Endothelial cell of umbilical vein (primary cell): ENCODE results near the gene EMP3. TPM values are rescaled to one million over a fixed set of nuclear protein-coding genes. Genes with fewer than 3 reads are reported as not detected.

ENCODE experiments used
- BruUV-seq: library from RNA; stranded (reverse); fragments of 400-500 nt; replicated peaks from 2 replicates; lab custom pipeline; 2021; lab: Mats Ljungman, UMichigan
- CTCF ChIA-PET: fragments of 300-600, 350-600 bp; sonication (Branson Sonifier 250); formaldehyde crosslinking; loops from one replicate; lab custom pipeline; 2021; ENCODE audit warnings: antibody characterized with exemption, inconsistent platforms; lab: Charles Lee
- POLR2A ChIA-PET: fragments of 300-600, 350-600 bp; sonication (Branson Sonifier 250); formaldehyde crosslinking; loops from one replicate; lab custom pipeline; 2021; ENCODE audit warnings: antibody characterized with exemption, inconsistent platforms; lab: Charles Lee
- DNase-seq: peaks from one replicate; pipeline ENCODE4 v3.0.0-alpha.2; 2011; ENCODE audit warnings: low read depth, low spot score
- FAIRE-seq: peaks from 2 replicates; lab custom pipeline; 2011; peaks lifted over from hg19 to GRCh38; lab: Jason Lieb, UNC
- H2AFZ ChIP-seq: 2 replicates; pipeline ENCODE4 v1.6.0; 2012; ENCODE audit warnings: low read depth, low read length, control low read depth, inconsistent platforms
- H3K27ac ChIP-seq: 2 replicates; pipeline ENCODE4 v1.5.1; 2011; ENCODE audit warnings: low read depth, mild to moderate bottlenecking, control low read depth, low read length, moderate library complexity; ENCODE audit not compliant: insufficient read depth
- H3K27me3 ChIP-seq, 2 experiments: 2 replicates each; pipeline versions ENCODE4 v1.6.0 to v1.6.1; 2011; ENCODE audit warnings: low read length in 2 of 2, mixed read lengths in 1 of 2; ENCODE audit not compliant: control insufficient read depth in 2 of 2, insufficient read depth in 2 of 2
- H3K36me3 ChIP-seq, 2 experiments: 2 replicates in 1 of 2; 3 replicates in 1 of 2; pipeline ENCODE4 v1.5.1; 2011; ENCODE audit warnings: low read length in 2 of 2, mild to moderate bottlenecking in 1 of 2, moderate library complexity in 1 of 2; ENCODE audit not compliant: control insufficient read depth in 2 of 2, insufficient read depth in 2 of 2; ENCODE audit errors: extremely low read depth in 1 of 2
- H3K4me1 ChIP-seq: 3 replicates; pipeline ENCODE4 v1.5.1; 2011; ENCODE audit warnings: mild to moderate bottlenecking, low read length; ENCODE audit not compliant: control insufficient read depth, insufficient read depth; ENCODE audit errors: extremely low read depth
- H3K4me2 ChIP-seq: 2 replicates; pipeline ENCODE4 v1.6.1; 2011; ENCODE audit warnings: low read length, control low read depth, mixed read lengths; ENCODE audit not compliant: insufficient read depth
- H3K4me3 ChIP-seq, 3 experiments: fragments of 200-600 bp in 1 of 3; sonication (generic), shearing (Covaris generic) in 1 of 3; replicated peaks in 1 of 3; 2 replicates each; pipeline ENCODE4 v1.5.1; 2011 to 2016; ENCODE audit warnings: control low read depth in 3 of 3, low read length in 3 of 3, mild to moderate bottlenecking in 2 of 3, inconsistent platforms in 1 of 3, low read depth in 1 of 3, moderate library complexity in 1 of 3; ENCODE audit not compliant: insufficient read depth in 1 of 3
- H3K79me2 ChIP-seq: 2 replicates; pipeline ENCODE4 v1.6.0; 2012; ENCODE audit warnings: low read length, inconsistent platforms; ENCODE audit not compliant: control insufficient read depth, insufficient read depth
- H3K9ac ChIP-seq: replicated peaks from 2 replicates; pipeline ENCODE3; 2011; ENCODE audit warnings: low read length, control low read depth; ENCODE audit not compliant: insufficient read depth; ENCODE audit errors: extremely low read depth
- H3K9me1 ChIP-seq: replicated peaks from 3 replicates; pipeline ENCODE4 v1.6.0; 2011; ENCODE audit warnings: mild to moderate bottlenecking, low read length; ENCODE audit not compliant: control insufficient read depth, insufficient read depth; ENCODE audit errors: extremely low read depth
- H3K9me3 ChIP-seq: replicated peaks from 2 replicates; pipeline ENCODE4 v1.5.1; 2012; ENCODE audit warnings: low read length, inconsistent platforms; ENCODE audit not compliant: control insufficient read depth, insufficient read depth
- H4K20me1 ChIP-seq: replicated peaks from 2 replicates; pipeline ENCODE3; 2011; ENCODE audit warnings: mild to moderate bottlenecking, low read length; ENCODE audit not compliant: control insufficient read depth, insufficient read depth; ENCODE audit errors: extremely low read depth
- CTCF ChIP-seq, 2 donors: IDR thresholded peaks; 1 replicate in 1 of 2; 2 replicates in 1 of 2; pipeline ENCODE4 v1.5.1; 2011; ENCODE audit warnings: low read length in 2 of 2, mild to moderate bottlenecking in 2 of 2, moderate library complexity in 2 of 2, control low read depth in 1 of 2, inconsistent platforms in 1 of 2, low read depth in 1 of 2; ENCODE audit not compliant: insufficient read depth in 1 of 2; ENCODE audit errors: extremely low read depth in 1 of 2
- EZH2 ChIP-seq: IDR thresholded peaks from 2 replicates; pipeline ENCODE4 v1.6.1; 2012; ENCODE audit warnings: borderline replicate concordance, low read depth, mild to moderate bottlenecking, moderate library complexity, low read length, inconsistent platforms; ENCODE audit not compliant: severe bottlenecking
- FOS ChIP-seq: IDR thresholded peaks from 2 replicates; pipeline ENCODE4 v1.6.1; 2011; ENCODE audit warnings: mild to moderate bottlenecking, low read length, moderate library complexity, borderline replicate concordance; ENCODE audit not compliant: insufficient read depth
- GATA2 ChIP-seq: IDR thresholded peaks from 2 replicates; pipeline ENCODE4 v1.7.0; 2011; ENCODE audit warnings: low read depth, mild to moderate bottlenecking, moderate library complexity, mixed read lengths, low read length; ENCODE audit not compliant: insufficient read length, insufficient read depth
- JUN ChIP-seq: IDR thresholded peaks from 2 replicates; pipeline ENCODE4 v1.6.1; 2011; ENCODE audit warnings: borderline replicate concordance, low read depth; ENCODE audit not compliant: insufficient read length, insufficient read depth
- MYC ChIP-seq: IDR thresholded peaks from one replicate; pipeline ENCODE4 v1.6.1; 2011; ENCODE audit warnings: mild to moderate bottlenecking, low read depth, low read length
- POLR2A ChIP-seq: IDR thresholded peaks from 2 replicates; pipeline ENCODE4 v1.6.1; 2012; ENCODE audit warnings: low read depth, mild to moderate bottlenecking, control low read depth, low read length
- POLR2AphosphoS5 ChIP-seq: IDR thresholded peaks from 2 replicates; pipeline ENCODE4 v1.6.1; 2012; ENCODE audit warnings: low read depth, mild to moderate bottlenecking, control low read depth, low read length, moderate library complexity; ENCODE audit not compliant: insufficient read depth
- dilution Hi-C: fragments of 300-500 bp; cut with MboI; formaldehyde crosslinking; loops from one replicate; pipeline ENCODE4 v1.15.0; 2019; ENCODE audit warnings: low sequenced_read_pairs; ENCODE audit not compliant: extremely low pct_ligation_motif_present
- intact Hi-C: fragments of 100-400 bp; cut with micrococcal nuclease; formaldehyde crosslinking; loops from one replicate; pipeline ENCODE4 v1.10.0; 2022
- polyA plus RNA-seq, 4 experiments: library from polyadenylated mRNA; depleted of rRNA in 3 of 4; stranded (reverse) in 3 of 4; unstranded in 1 of 4; fragments of >200 nt; gene quantifications; 2 replicates each; pipeline versions ENCODE4 v1.2.1 to v1.2.3, GENCODE V29; 2011 to 2012; ENCODE audit warnings: missing spikeins in 1 of 4
- total RNA-seq: library from RNA; stranded (reverse); gene quantifications from 2 replicates; pipeline ENCODE4 v1.2.3, GENCODE V29; 2021
- TF ChIP-seq, protein P1 (sequence below): IDR thresholded peaks from 2 replicates; pipeline ENCODE4 v1.6.1; 2011; ENCODE audit not compliant: insufficient read depth, insufficient read length

The EMP3 gene
- total and polyA plus RNA-seq, 2 donors (not counting 3 experiments of a cell fraction or from before 2014, with no cell fraction given), result 127 to 406 TPM

DNA sequence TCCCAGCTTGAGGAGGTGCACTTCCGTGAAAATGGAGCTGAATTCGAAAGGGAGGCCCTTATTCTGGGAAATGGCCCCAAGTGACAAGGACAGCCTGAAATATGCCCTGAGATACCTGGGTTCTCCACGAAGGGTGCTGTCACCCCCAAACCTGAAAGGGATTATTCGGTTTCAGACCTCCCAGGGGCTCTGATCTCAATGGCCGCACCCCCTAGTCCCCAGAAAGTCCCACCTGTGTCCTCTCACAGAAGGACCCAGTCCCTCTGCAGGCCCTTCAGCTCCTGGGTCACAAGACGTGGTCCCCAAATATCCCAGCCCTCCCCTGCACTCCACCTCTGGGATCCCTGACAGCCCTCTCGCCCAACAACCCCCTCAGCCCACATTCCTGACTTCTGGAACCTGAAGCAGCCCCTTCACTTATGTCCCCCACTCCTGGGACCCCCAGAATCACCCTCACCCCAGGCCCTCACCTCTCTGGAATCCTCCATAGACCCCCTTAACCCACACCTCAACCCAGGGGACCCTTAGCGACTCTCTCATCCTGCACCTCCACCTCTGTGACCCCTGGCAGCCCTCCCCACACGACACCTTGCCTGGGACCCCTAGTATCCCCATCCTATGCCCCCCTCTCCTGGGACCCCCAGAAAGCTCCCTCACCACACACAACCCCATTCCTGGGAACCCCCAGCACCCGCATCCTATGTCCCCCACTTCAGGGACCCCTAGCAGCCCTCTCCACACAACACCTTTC is 39.4 kb downstream of the EMP3 start:
- Histone ChIP-seq H3K4me3 (peak overlapping the region in 1 of 3 experiments; percentile 24), H3K27me3 (no peaks in the 10 kb centered on the region), H3K4me1 (peaks cover 8% of the 10 kb centered on the region), H2AFZ (peak overlapping the region; percentile 73), H4K20me1 (no peaks in the 10 kb centered on the region), H3K79me2 (no peaks in the 10 kb centered on the region), H3K27ac (peak overlapping the region; percentile 6), H3K9me3 (no peaks in the 10 kb centered on the region), H3K4me2 (peak overlapping the region; percentile 42), H3K36me3 (no peaks in the 10 kb centered on the region), H3K9ac (no peak overlapping the region), H3K9me1 (no peaks in the 10 kb centered on the region)
- TF ChIP-seq POLR2AphosphoS5, result no peak
- FAIRE-seq (no peak), DNase-seq (no peak)
- dilution Hi-C loops, result no loop called here
- CTCF ChIA-PET, result interaction anchor here (1.3 to 4.5 kb wide), 5 partner anchors 14 to 51 kb away, joined by 3 to 29 read pairs (median 20); partner anchors contain the start of gene KDELR1
- BruUV-seq, result TSS peak; percentile 80
- POLR2A ChIA-PET, result interaction anchor here (0.6 to 1.3 kb wide), 2 partner anchors 35 to 295 kb away, joined by 4 read pairs; no protein-coding TSS in a partner anchor
- intact Hi-C loops, result loop anchor here (1.0 to 2.0 kb wide), 3 partner anchors 27 to 81 kb away; partner anchors contain the start of genes GRWD1 and KDELR1

DNA sequence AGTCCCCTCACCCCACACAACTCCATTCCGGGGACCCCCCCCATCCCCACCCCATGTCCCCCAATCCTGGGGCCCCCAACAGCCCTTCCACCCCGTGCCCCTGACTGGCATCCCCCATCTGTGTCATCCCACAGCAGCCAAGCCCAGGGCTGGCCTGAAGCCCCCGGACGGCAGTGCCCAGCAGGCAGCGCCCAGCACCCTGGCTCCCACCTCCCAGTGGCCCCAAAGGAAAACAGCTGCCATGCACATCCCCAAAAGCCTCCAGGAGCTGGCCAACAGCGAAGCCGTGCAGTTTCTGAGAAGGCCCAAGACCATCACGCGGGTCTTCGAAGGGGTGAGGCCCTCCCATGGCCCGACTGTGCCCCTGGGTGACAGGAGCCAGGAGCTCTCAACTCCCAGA is 40.2 kb downstream of the EMP3 start:
- Histone ChIP-seq H3K9me1 (no peaks in the 10 kb centered on the region), H3K27ac (no peak overlapping the region), H3K4me1 (peaks cover 8% of the 10 kb centered on the region), H3K36me3 (no peaks in the 10 kb centered on the region), H3K9ac (no peak overlapping the region), H3K27me3 (no peaks in the 10 kb centered on the region), H3K4me2 (no peak overlapping the region), H3K9me3 (no peaks in the 10 kb centered on the region), H4K20me1 (no peaks in the 10 kb centered on the region), H3K4me3 (no peak overlapping the region), H3K79me2 (no peaks in the 10 kb centered on the region), H2AFZ (no peak overlapping the region)
- DNase-seq (no peak), FAIRE-seq (no peak)
- POLR2A ChIA-PET, result no interaction called here
- intact Hi-C loops, result loop anchor here (2.0 kb wide), 1 partner anchor 45 kb away; a partner anchor contains a TSS
- CTCF ChIA-PET, result interaction anchor here (0.9 kb wide), 1 partner anchor 26 kb away, joined by 4 read pairs; the partner anchor contains the start of gene KDELR1
- dilution Hi-C loops, result no loop called here
- no TSS peak for BruUV-seq
- TF ChIP-seq POLR2A (no peak), GATA2 (no peak), JUN (no peak), POLR2AphosphoS5 (no peak), FOS (no peak), EZH2 (no peak), MYC (no peak), CTCF (IDR thresholded peaks at IDR 0.05; ENCODE audit: extremely low read depth in 1 of 2, insufficient read depth in 1 of 2, low read depth in 1 of 2, low read length in 2 of 2) (no peak)
- TF ChIP-seq, protein P1, sequence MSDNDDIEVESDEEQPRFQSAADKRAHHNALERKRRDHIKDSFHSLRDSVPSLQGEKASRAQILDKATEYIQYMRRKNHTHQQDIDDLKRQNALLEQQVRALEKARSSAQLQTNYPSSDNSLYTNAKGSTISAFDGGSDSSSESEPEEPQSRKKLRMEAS, result no peak
